HepG2 (cell line): ENCODE data around the gene HDAC4. TPM values are rescaled to one million over a fixed set of nuclear protein-coding genes. Genes with fewer than 3 reads are reported as not detected.

Source experiments
- ATAC-seq: fragments of 200-7000 bp; cut with Tn5 transposase; 3 replicates; pipeline ENCODE4 v1.9.1; 2020; ENCODE audit warnings: mild to moderate bottlenecking, moderate library complexity
- BruUV-seq: library from RNA; stranded (reverse); fragments of 400-500 nt; replicated peaks from 2 replicates; lab custom pipeline; 2021; lab: Mats Ljungman, UMichigan
- CTCF ChIA-PET: fragments of 300-600 bp; formaldehyde crosslinking; extraction: SDS; loops from one replicate; lab custom pipeline; 2021; ENCODE audit warnings: low total read pairs, inconsistent platforms, low intra/inter-chr PET ratio; lab: Yijun Ruan, JAX
- POLR2A ChIA-PET: fragments of 350-600 bp; sonication (Branson Sonifier 250); formaldehyde crosslinking; loops from one replicate; lab custom pipeline; 2020; ENCODE audit warnings: antibody characterized with exemption, inconsistent platforms; lab: Yijun Ruan, JAX
- DNase-seq: peaks from one replicate; pipeline ENCODE4 v3.0.0-alpha.2; 2015; ENCODE audit warnings: low spot score
- FAIRE-seq: peaks from 3 replicates; lab custom pipeline; 2011; peaks lifted over from hg19 to GRCh38; lab: Jason Lieb, UNC
- H2AFZ ChIP-seq: one replicate; pipeline ENCODE4 v1.6.1; 2011; ENCODE audit warnings: low read length, inconsistent platforms
- H3K27ac ChIP-seq: fragments of 300-600 bp; 3 replicates; pipeline ENCODE4 v1.8.0; 2011; ENCODE audit warnings: mixed run types, mild to moderate bottlenecking, mixed read lengths, low read length, inconsistent platforms; ENCODE audit not compliant: insufficient read depth; ENCODE audit errors: extremely low read length
- H3K27me3 ChIP-seq, 2 experiments: fragments of 200-600 bp in 1 of 2; 2 replicates in 1 of 2; 3 replicates in 1 of 2; pipeline versions ENCODE4 v1.6.0 to v1.8.0; 2011; ENCODE audit warnings: low read length in 2 of 2, mild to moderate bottlenecking in 2 of 2, moderate library complexity in 2 of 2, inconsistent platforms in 1 of 2; ENCODE audit not compliant: insufficient read depth in 2 of 2, control insufficient read depth in 1 of 2
- H3K36me3 ChIP-seq, 2 experiments: fragments of 200-600 bp in 1 of 2; replicated peaks in 1 of 2; 2 replicates in 1 of 2; 3 replicates in 1 of 2; pipeline versions ENCODE4 v1.5.1 to v1.8.0; 2011; ENCODE audit warnings: low read length in 2 of 2, inconsistent platforms in 1 of 2; ENCODE audit not compliant: insufficient read depth in 2 of 2, control insufficient read depth in 1 of 2
- H3K4me1 ChIP-seq: 2 replicates; pipeline ENCODE4 v1.5.1; 2012; ENCODE audit warnings: low read length, inconsistent platforms; ENCODE audit not compliant: insufficient read depth
- H3K4me2 ChIP-seq: 2 replicates; pipeline ENCODE4 v1.6.0; 2011; ENCODE audit warnings: low read depth, low read length, inconsistent platforms
- H3K4me3 ChIP-seq, 3 experiments: fragments of 200-600 bp in 1 of 3; sonication (generic), shearing (Covaris generic) in 1 of 3; replicated peaks in 1 of 3; 2 replicates each; pipeline ENCODE4 v1.5.1; 2011 to 2016; ENCODE audit warnings: low read length in 3 of 3, inconsistent platforms in 2 of 3, low read depth in 2 of 3, mild to moderate bottlenecking in 2 of 3, control low read depth in 1 of 3, mixed read lengths in 1 of 3; ENCODE audit not compliant: insufficient read depth in 1 of 3
- H3K79me2 ChIP-seq: one replicate; pipeline ENCODE4 v1.6.1; 2011; ENCODE audit warnings: low read length, inconsistent platforms; ENCODE audit not compliant: insufficient read depth
- H3K9ac ChIP-seq: 2 replicates; pipeline ENCODE4 v1.6.0; 2011; ENCODE audit warnings: mild to moderate bottlenecking, low read depth, low read length, inconsistent platforms; ENCODE audit not compliant: insufficient read depth
- H3K9me3 ChIP-seq: 2 replicates; pipeline ENCODE4 v1.5.1; 2012; ENCODE audit warnings: mild to moderate bottlenecking, low read length
- H4K20me1 ChIP-seq: 2 replicates; pipeline ENCODE4 v1.6.0; 2011; ENCODE audit warnings: inconsistent platforms, mild to moderate bottlenecking, low read length, moderate library complexity; ENCODE audit not compliant: insufficient read depth
- BATF2 ChIP-seq: sonication (generic); formaldehyde crosslinking; IDR thresholded peaks from 2 replicates; pipeline ENCODE4 v1.8.0; 2022; ENCODE audit warnings: mild to moderate bottlenecking, missing genetic modification reagents, moderate library complexity
- DMTF1 ChIP-seq: sonication (generic); formaldehyde crosslinking; IDR thresholded peaks from 2 replicates; pipeline ENCODE4 v1.4.0; 2020; ENCODE audit warnings: mild to moderate bottlenecking, missing genetic modification reagents
- ETV6 ChIP-seq: sonication (generic); formaldehyde crosslinking; conservative IDR thresholded peaks from 2 replicates; pipeline ENCODE4 v1.4.0; 2020; ENCODE audit warnings: missing genetic modification reagents
- KDM6A ChIP-seq: IDR thresholded peaks from 2 replicates; pipeline ENCODE4 v1.6.1; 2016; ENCODE audit warnings: low read depth
- KLF16 ChIP-seq, 2 experiments: sonication (generic) in 1 of 2; formaldehyde crosslinking in 1 of 2; IDR thresholded peaks; 2 replicates each; pipeline versions ENCODE4 v1.6.1 to v1.8.0; 2016 to 2023; ENCODE audit warnings: missing genetic modification reagents in 2 of 2, missing compliant biosample characterization in 1 of 2
- KLF9 ChIP-seq: IDR thresholded peaks from 2 replicates; pipeline ENCODE4 v1.6.1; 2016; ENCODE audit warnings: low read depth
- PLRG1 ChIP-seq: fragments of 450-650 bp; conservative IDR thresholded peaks from 2 replicates; pipeline ENCODE4 v1.6.1; 2016
- PLSCR1 ChIP-seq: sonication (generic); formaldehyde crosslinking; IDR thresholded peaks from 2 replicates; pipeline ENCODE4 v1.5.0; 2020; ENCODE audit warnings: missing genetic modification reagents, mild to moderate bottlenecking, borderline replicate concordance
- RBM22 ChIP-seq: fragments of 200-400 bp; formaldehyde crosslinking; optimal IDR thresholded peaks from 2 replicates; pipeline ENCODE3; 2017; ENCODE audit warnings: mild to moderate bottlenecking, low read length, moderate library complexity
- TP53 ChIP-seq: sonication (generic); formaldehyde crosslinking; conservative IDR thresholded peaks from 2 replicates; pipeline ENCODE4 v1.4.0; 2020; ENCODE audit warnings: missing genetic modification reagents
- ZMAT5 ChIP-seq: sonication (generic); formaldehyde crosslinking; IDR thresholded peaks from 2 replicates; pipeline ENCODE4 v1.5.0; 2020; ENCODE audit warnings: mild to moderate bottlenecking, low read depth, missing genetic modification reagents, borderline replicate concordance
- ZNF224 ChIP-seq: sonication (generic); formaldehyde crosslinking; IDR thresholded peaks from 2 replicates; pipeline ENCODE4 v1.5.0; 2020; ENCODE audit warnings: mild to moderate bottlenecking, missing genetic modification reagents
- ZNF446 ChIP-seq: sonication (generic); formaldehyde crosslinking; IDR thresholded peaks from 2 replicates; pipeline ENCODE4 v1.5.0; 2020; ENCODE audit warnings: mild to moderate bottlenecking, missing genetic modification reagents
- ZNF605 ChIP-seq: sonication (generic); formaldehyde crosslinking; IDR thresholded peaks from 2 replicates; pipeline ENCODE4 v1.8.0; 2022; ENCODE audit warnings: mild to moderate bottlenecking, missing genetic modification reagents
- ZNF761 ChIP-seq: sonication (generic); formaldehyde crosslinking; conservative IDR thresholded peaks from 2 replicates; pipeline ENCODE4 v1.4.0; 2020; ENCODE audit warnings: mild to moderate bottlenecking, missing genetic modification reagents
- WGBS: methylation state at CpG from one replicate; pipeline ENCODE4 v1.1.6; 2017; ENCODE audit warnings: low lambda C conversion rate; 5-methylcytosine and 5-hydroxymethylcytosine counted together
- in situ Hi-C: cut with HindIII; loops from 2 replicates; pipeline ENCODE4 v1.10.0; 2017; ENCODE audit warnings: low pct_unique_long_range_greater_than_20kb; ENCODE audit not compliant: extremely low pct_ligation_motif_present
- intact Hi-C: fragments of 100-400 bp; cut with micrococcal nuclease; formaldehyde crosslinking; loops from one replicate; pipeline ENCODE4 v1.10.0; 2022; ENCODE audit not compliant: unreplicated experiment
- polyA plus RNA-seq, 8 experiments: library from polyadenylated mRNA; depleted of rRNA in 3 of 8; stranded (reverse) in 7 of 8; unstranded in 1 of 8; fragments of >200 nt; fragmentation: Illumina TruSeq in 4 of 8; extraction: Trizol in 4 of 8; gene quantifications; 2 replicates each; pipeline versions ENCODE4 v1.2.1 to v1.2.3, GENCODE V29; 2011 to 2016; ENCODE audit warnings: low read depth in 4 of 8, missing spikeins in 1 of 8, mixed read lengths in 1 of 8; ENCODE audit not compliant: insufficient read depth in 1 of 8
- total RNA-seq, 5 experiments: library from RNA; depleted of rRNA; stranded (reverse); fragments of >200 nt; fragmentation: Illumina TruSeq; extraction: Trizol; gene quantifications; 2 replicates each; pipeline ENCODE4 v1.2.3, GENCODE V29; 2016; ENCODE audit warnings: low read depth in 1 of 5
- TF ChIP-seq, protein P1 (sequence below): sonication (generic); formaldehyde crosslinking; IDR thresholded peaks from 2 replicates; pipeline ENCODE4 v1.4.0; 2020; ENCODE audit warnings: missing genetic modification reagents, mild to moderate bottlenecking, borderline replicate concordance
- TF ChIP-seq, protein P2 (sequence below): sonication (generic); formaldehyde crosslinking; IDR thresholded peaks from 2 replicates; pipeline ENCODE4 v1.5.0; 2020; ENCODE audit warnings: missing genetic modification reagents, mild to moderate bottlenecking, borderline replicate concordance

Gene HDAC4
- total and polyA plus RNA-seq, 2 of the 13 experiments (the other 11 are each of a cell fraction or from before 2014, with no cell fraction given), result 10.1 to 11.5 TPM

GRCh38 chr2:239104800-239105199, 296.0 kb downstream of the HDAC4 start:
- Histone ChIP-seq H3K27ac (no peak overlapping the region), H3K9ac (no peak overlapping the region), H3K27me3 (no peaks in the 10 kb centered on the region), H3K9me3 (no peaks in the 10 kb centered on the region), H3K4me1 (no peaks in the 10 kb centered on the region), H3K4me2 (no peak overlapping the region), H3K36me3 (peaks cover 25 to 38% of the 10 kb centered on the region in 2 experiments; a peak in 4 of 5 replicates), H2AFZ (no peak overlapping the region), H4K20me1 (0 out of 2 replicates have a peak, but pooled peaks cover 3% of the 10 kb centered on the region), H3K79me2 (no peaks in the 10 kb centered on the region), H3K4me3 (no peak overlapping the region)
- in situ Hi-C loops, result loop anchor here (5.0 kb wide), 1 partner anchor 67 kb away; no protein-coding TSS in a partner anchor
- 96% methylated on average over 17 of the region's 17 CpGs for WGBS
- POLR2A ChIA-PET, result no interaction called here
- DNase-seq, result no peak
- CTCF ChIA-PET, result no interaction called here
- no peak for FAIRE-seq
- BruUV-seq, result no TSS peak
- TF ChIP-seq ZNF761 (no peak), BATF2 (CRISPR knock-in tag) (no peak), ZNF224 (CRISPR knock-in tag) (no peak), PLSCR1 (CRISPR knock-in tag) (no peak), RBM22 (no peak), KDM6A (CRISPR knock-in tag) (no peak), DMTF1 (CRISPR knock-in tag) (no peak), KLF9 (CRISPR knock-in tag) (no peak), ZNF446 (CRISPR knock-in tag) (no peak), ZMAT5 (CRISPR knock-in tag) (no peak), ETV6 (CRISPR knock-in tag) (no peak), TP53 (no peak), KLF16 (CRISPR knock-in tag; IDR thresholded peaks at IDR 0.05) (no peak), ZNF605 (CRISPR knock-in tag) (no peak), PLRG1 (no peak)
- TF ChIP-seq, protein P1, sequence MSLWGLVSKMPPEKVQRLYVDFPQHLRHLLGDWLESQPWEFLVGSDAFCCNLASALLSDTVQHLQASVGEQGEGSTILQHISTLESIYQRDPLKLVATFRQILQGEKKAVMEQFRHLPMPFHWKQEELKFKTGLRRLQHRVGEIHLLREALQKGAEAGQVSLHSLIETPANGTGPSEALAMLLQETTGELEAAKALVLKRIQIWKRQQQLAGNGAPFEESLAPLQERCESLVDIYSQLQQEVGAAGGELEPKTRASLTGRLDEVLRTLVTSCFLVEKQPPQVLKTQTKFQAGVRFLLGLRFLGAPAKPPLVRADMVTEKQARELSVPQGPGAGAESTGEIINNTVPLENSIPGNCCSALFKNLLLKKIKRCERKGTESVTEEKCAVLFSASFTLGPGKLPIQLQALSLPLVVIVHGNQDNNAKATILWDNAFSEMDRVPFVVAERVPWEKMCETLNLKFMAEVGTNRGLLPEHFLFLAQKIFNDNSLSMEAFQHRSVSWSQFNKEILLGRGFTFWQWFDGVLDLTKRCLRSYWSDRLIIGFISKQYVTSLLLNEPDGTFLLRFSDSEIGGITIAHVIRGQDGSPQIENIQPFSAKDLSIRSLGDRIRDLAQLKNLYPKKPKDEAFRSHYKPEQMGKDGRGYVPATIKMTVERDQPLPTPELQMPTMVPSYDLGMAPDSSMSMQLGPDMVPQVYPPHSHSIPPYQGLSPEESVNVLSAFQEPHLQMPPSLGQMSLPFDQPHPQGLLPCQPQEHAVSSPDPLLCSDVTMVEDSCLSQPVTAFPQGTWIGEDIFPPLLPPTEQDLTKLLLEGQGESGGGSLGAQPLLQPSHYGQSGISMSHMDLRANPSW (CRISPR knock-in tag), result no peak
- TF ChIP-seq, protein P2, sequence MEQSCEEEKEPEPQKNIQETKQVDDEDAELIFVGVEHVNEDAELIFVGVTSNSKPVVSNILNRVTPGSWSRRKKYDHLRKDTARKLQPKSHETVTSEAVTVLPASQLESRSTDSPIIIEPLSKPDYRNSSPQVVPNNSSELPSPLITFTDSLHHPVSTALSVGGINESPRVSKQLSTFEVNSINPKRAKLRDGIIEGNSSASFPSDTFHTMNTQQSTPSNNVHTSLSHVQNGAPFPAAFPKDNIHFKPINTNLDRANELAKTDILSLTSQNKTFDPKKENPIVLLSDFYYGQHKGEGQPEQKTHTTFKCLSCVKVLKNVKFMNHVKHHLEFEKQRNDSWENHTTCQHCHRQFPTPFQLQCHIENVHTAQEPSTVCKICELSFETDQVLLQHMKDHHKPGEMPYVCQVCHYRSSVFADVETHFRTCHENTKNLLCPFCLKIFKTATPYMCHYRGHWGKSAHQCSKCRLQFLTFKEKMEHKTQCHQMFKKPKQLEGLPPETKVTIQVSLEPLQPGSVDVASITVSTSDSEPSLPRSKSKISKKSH (CRISPR knock-in tag), result no peak
- intact Hi-C loops, result no loop called here
- no peak for ATAC-seq
